ENCODE measurements around the gene FGFR4.

The FGFR4 gene

GRCh38 chr5:177100714-177101121 lies 14.0 kb downstream of the FGFR4 start:
- peaks cover 3% of the 10 kb centered on the region; the same call in 1 of the 2 replicates for H3K27me3 ChIP-seq (ENCODE audit: insufficient read depth, low read length)
- no peak overlapping the region for H3K4me3 ChIP-seq (ENCODE audit: low read depth, low read length)
- H2AFZ ChIP-seq (ENCODE audit: low read length, unreplicated experiment) = no peak overlapping the region
- no peak overlapping the region for H3K27ac ChIP-seq (ENCODE audit: low read depth, low read length)
- H3K4me1 ChIP-seq (ENCODE audit: control insufficient read depth, insufficient read depth, low read length, unreplicated experiment) = peaks cover 3% of the 10 kb centered on the region
- no peaks in the 10 kb centered on the region for H3K79me2 ChIP-seq (ENCODE audit: control insufficient read depth, insufficient read depth, low read length, unreplicated experiment)
- H3K36me3 ChIP-seq (ENCODE audit: insufficient read depth, low read length) = no peaks in the 10 kb centered on the region

GRCh38 chr5:177103523-177104253 lies 17.0 kb downstream of the FGFR4 start:
- Histone ChIP-seq H3K4me1 (ENCODE audit: control insufficient read depth, insufficient read depth, low read length, unreplicated experiment) (peaks cover 3% of the 10 kb centered on the region), H3K27me3 (ENCODE audit: insufficient read depth, low read length) (peaks cover 6% of the 10 kb centered on the region; the same call in 1 of the 2 replicates), H3K4me3 (ENCODE audit: low read depth, low read length) (no peak overlapping the region), H3K79me2 (ENCODE audit: control insufficient read depth, insufficient read depth, low read length, unreplicated experiment) (no peaks in the 10 kb centered on the region), H2AFZ (ENCODE audit: low read length, unreplicated experiment) (no peak overlapping the region), H3K27ac (ENCODE audit: low read depth, low read length) (no peak overlapping the region), H3K36me3 (ENCODE audit: insufficient read depth, low read length) (no peaks in the 10 kb centered on the region)

GRCh38 chr5:177105691-177106476 lies 19.2 kb downstream of the FGFR4 start:
- H3K27me3 ChIP-seq (ENCODE audit: insufficient read depth, low read length) = peaks cover 6% of the 10 kb centered on the region; the same call in 1 of the 2 replicates
- no peaks in the 10 kb centered on the region for H3K79me2 ChIP-seq (ENCODE audit: control insufficient read depth, insufficient read depth, low read length, unreplicated experiment)
- H3K27ac ChIP-seq (ENCODE audit: low read depth, low read length) = no peak overlapping the region
- no peaks in the 10 kb centered on the region for H3K36me3 ChIP-seq (ENCODE audit: insufficient read depth, low read length)
- no peaks in the 10 kb centered on the region for H3K4me1 ChIP-seq (ENCODE audit: control insufficient read depth, insufficient read depth, low read length, unreplicated experiment)
- no peak overlapping the region for H3K4me3 ChIP-seq (ENCODE audit: low read depth, low read length)
- H2AFZ ChIP-seq (ENCODE audit: low read length, unreplicated experiment) = no peak overlapping the region

- H2AFZ ChIP-seq (ENCODE audit: low read length, unreplicated experiment) = no peak overlapping the region
- no peaks in the 10 kb centered on the region for H3K4me1 ChIP-seq (ENCODE audit: control insufficient read depth, insufficient read depth, low read length, unreplicated experiment)
- H3K27ac ChIP-seq (ENCODE audit: low read depth, low read length) = no peak overlapping the region
- no peaks in the 10 kb centered on the region for H3K36me3 ChIP-seq (ENCODE audit: insufficient read depth, low read length)
- H3K4me3 ChIP-seq (ENCODE audit: low read depth, low read length) = no peak overlapping the region
- H3K27me3 ChIP-seq (ENCODE audit: insufficient read depth, low read length) = peaks cover 6% of the 10 kb centered on the region; the same call in 1 of the 2 replicates
- H3K79me2 ChIP-seq (ENCODE audit: control insufficient read depth, insufficient read depth, low read length, unreplicated experiment) = no peaks in the 10 kb centered on the region
Observed at GRCh38 chr5:177107159-177107558, 20.4 kb downstream of the FGFR4 start.

- Histone ChIP-seq H3K27ac (ENCODE audit: low read depth, low read length) (no peak overlapping the region), H3K27me3 (ENCODE audit: insufficient read depth, low read length) (peaks cover 3% of the 10 kb centered on the region; the same call in 1 of the 2 replicates), H3K4me1 (ENCODE audit: control insufficient read depth, insufficient read depth, low read length, unreplicated experiment) (peaks cover 3% of the 10 kb centered on the region), H2AFZ (ENCODE audit: low read length, unreplicated experiment) (no peak overlapping the region), H3K36me3 (ENCODE audit: insufficient read depth, low read length) (no peaks in the 10 kb centered on the region), H3K4me3 (ENCODE audit: low read depth, low read length) (no peak overlapping the region), H3K79me2 (ENCODE audit: control insufficient read depth, insufficient read depth, low read length, unreplicated experiment) (no peaks in the 10 kb centered on the region)
Observed at GRCh38 chr5:177109810-177110209, 23.1 kb downstream of the FGFR4 start.

GRCh38 chr5:177111720-177112394 lies 25.1 kb downstream of the FGFR4 start:
- no peak overlapping the region for H3K27ac ChIP-seq (ENCODE audit: low read depth, low read length)
- peaks cover 8% of the 10 kb centered on the region for H3K4me1 ChIP-seq (ENCODE audit: control insufficient read depth, insufficient read depth, low read length, unreplicated experiment)
- H3K27me3 ChIP-seq (ENCODE audit: insufficient read depth, low read length) = no peaks in the 10 kb centered on the region
- H2AFZ ChIP-seq (ENCODE audit: low read length, unreplicated experiment) = no peak overlapping the region
- H3K4me3 ChIP-seq (ENCODE audit: low read depth, low read length) = no peak overlapping the region
- no peaks in the 10 kb centered on the region for H3K79me2 ChIP-seq (ENCODE audit: control insufficient read depth, insufficient read depth, low read length, unreplicated experiment)
- H3K36me3 ChIP-seq (ENCODE audit: insufficient read depth, low read length) = no peaks in the 10 kb centered on the region

- H3K79me2 ChIP-seq (ENCODE audit: control insufficient read depth, insufficient read depth, low read length, unreplicated experiment) = no peaks in the 10 kb centered on the region
- no peaks in the 10 kb centered on the region for H3K36me3 ChIP-seq (ENCODE audit: insufficient read depth, low read length)
- H3K27me3 ChIP-seq (ENCODE audit: insufficient read depth, low read length) = no peaks in the 10 kb centered on the region
- H3K4me3 ChIP-seq (ENCODE audit: low read depth, low read length) = no peak overlapping the region
- no peak overlapping the region for H3K27ac ChIP-seq (ENCODE audit: low read depth, low read length)
- H3K4me1 ChIP-seq (ENCODE audit: control insufficient read depth, insufficient read depth, low read length, unreplicated experiment) = peaks cover 8% of the 10 kb centered on the region
- no peak overlapping the region for H2AFZ ChIP-seq (ENCODE audit: low read length, unreplicated experiment)
Observed at GRCh38 chr5:177112589-177113220, 26.0 kb downstream of the FGFR4 start.

- H3K4me3 ChIP-seq (ENCODE audit: low read depth, low read length) = no peak overlapping the region
- no peaks in the 10 kb centered on the region for H3K36me3 ChIP-seq (ENCODE audit: insufficient read depth, low read length)
- peak overlapping the region; percentile 2 for H2AFZ ChIP-seq (ENCODE audit: low read length, unreplicated experiment)
- H3K27ac ChIP-seq (ENCODE audit: low read depth, low read length) = no peak overlapping the region
- no peaks in the 10 kb centered on the region for H3K27me3 ChIP-seq (ENCODE audit: insufficient read depth, low read length)
- H3K4me1 ChIP-seq (ENCODE audit: control insufficient read depth, insufficient read depth, low read length, unreplicated experiment) = peaks cover 8% of the 10 kb centered on the region
- H3K79me2 ChIP-seq (ENCODE audit: control insufficient read depth, insufficient read depth, low read length, unreplicated experiment) = no peaks in the 10 kb centered on the region
Observed at GRCh38 chr5:177113566-177114424, 27.1 kb downstream of the FGFR4 start.

GRCh38 chr5:177116631-177117373 lies 30.1 kb downstream of the FGFR4 start:
- Histone ChIP-seq H3K4me3 (ENCODE audit: low read depth, low read length) (peak overlapping the region; percentile 62), H2AFZ (ENCODE audit: low read length, unreplicated experiment) (peak overlapping the region; percentile 98), H3K27ac (ENCODE audit: low read depth, low read length) (0 out of 2 replicates have a peak overlapping the region, but pooled peaks have one; percentile 12), H3K79me2 (ENCODE audit: control insufficient read depth, insufficient read depth, low read length, unreplicated experiment) (no peaks in the 10 kb centered on the region), H3K36me3 (ENCODE audit: insufficient read depth, low read length) (no peaks in the 10 kb centered on the region), H3K4me1 (ENCODE audit: control insufficient read depth, insufficient read depth, low read length, unreplicated experiment) (peaks cover 8% of the 10 kb centered on the region), H3K27me3 (ENCODE audit: insufficient read depth, low read length) (no peaks in the 10 kb centered on the region)
